AG08395 (cell line): ENCODE data around the gene PRDM16.

ENCODE experiments used
- DNase-seq: peaks from one replicate; pipeline ENCODE4 v3.0.0; 2012; ENCODE audit warnings: mixed read lengths, low spot score

The PRDM16 gene

DNA sequence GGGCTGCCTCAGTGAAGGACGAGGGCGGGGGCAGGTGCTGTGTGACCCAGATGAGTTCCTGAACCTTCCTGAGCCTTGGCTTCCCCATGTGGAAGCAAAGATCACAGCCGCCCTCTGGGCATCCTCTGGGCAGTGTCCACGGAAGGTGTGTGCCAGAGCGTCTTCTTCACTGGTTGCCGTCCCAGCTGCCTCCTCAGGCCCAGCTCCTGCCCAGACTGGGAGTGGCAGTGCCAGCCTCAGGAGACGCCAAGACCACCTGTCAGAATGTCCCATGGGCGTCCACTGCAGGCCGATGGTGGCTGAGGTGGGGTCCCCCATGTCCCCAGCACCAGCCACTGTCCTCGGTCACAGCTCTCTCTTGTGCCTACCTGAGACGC lies 395.6 kb downstream of the PRDM16 start:
- DNase-seq: no peak

DNA sequence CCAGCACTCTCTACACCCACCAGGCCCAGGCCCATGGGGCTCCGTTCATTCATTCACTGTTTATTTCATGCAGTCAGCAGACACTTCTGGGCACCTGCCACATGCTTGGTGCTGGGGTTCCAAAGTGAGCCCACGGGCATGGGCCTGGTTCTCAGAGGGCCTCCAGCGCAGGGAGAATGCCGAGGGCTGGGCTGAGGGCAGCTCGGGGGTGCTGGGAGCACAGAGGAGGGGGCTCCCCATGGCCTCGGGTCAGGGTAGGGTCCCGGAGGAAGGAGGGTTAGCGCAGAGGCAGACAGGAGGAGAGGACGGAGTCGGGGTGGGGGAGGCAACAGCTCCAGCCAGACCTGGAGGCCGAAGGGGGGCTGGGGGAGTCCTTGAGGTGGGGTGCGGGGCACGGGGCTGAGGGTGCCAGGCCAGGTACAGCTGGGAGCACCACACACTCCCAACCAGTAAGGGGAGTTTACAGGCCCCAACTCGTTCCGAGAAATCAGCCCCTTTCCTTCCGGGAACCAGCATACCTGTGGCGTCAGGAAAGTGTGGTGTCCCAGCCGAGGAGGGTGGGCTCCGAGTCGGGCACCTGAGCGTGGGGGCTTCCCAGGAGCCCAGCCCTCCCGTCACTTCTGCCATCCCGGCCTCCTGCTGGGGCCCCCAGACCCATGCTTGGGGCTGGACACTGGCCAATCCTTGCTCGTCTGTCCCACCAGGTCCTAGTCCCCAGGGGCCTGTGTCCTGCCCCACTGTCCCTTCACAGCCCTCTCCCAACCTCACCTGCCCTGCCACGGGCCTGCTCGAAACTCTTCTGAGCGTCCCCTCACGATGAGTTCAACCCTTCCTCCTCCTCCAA lies 396.3 kb downstream of the PRDM16 start:
- no peak for DNase-seq

GRCh38 chr1:3465935-3466321 lies 396.9 kb downstream of the PRDM16 start:
- DNase-seq: no peak

DNA sequence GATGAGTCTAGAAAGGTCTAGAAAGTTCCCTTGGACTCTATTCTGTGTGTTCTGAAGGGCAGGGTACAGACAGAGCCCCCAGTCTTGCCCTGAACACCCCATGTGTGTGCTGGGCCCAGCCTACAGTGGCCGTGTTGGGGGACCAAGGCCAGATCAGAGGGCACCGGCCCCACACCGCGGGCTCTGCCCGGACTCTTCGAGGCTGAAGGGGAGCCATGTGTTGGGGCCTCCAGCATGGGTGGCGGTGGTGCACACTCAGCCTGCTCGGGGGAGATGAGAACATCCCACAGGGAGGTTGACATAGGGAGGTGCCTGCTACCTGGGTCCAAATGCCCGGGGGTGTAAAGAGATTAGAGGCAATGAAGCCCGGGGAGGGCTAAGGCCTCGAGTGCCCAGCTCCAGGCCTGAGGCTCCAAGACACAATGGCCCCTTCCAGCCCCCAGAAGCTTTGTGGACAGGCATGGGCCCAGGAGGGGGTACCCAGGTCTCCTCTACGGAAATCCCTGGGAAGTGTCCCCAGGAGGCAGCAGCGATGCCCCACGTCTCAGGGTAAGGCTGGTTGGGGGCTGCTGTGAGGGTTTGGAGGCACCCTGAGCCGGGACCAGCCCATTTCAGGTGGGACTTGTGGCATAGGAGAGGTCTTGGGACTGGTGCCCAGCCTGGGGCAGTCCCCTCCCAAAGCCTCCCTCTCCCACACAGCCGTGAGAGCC lies 397.5 kb downstream of the PRDM16 start:
- no peak for DNase-seq

DNA sequence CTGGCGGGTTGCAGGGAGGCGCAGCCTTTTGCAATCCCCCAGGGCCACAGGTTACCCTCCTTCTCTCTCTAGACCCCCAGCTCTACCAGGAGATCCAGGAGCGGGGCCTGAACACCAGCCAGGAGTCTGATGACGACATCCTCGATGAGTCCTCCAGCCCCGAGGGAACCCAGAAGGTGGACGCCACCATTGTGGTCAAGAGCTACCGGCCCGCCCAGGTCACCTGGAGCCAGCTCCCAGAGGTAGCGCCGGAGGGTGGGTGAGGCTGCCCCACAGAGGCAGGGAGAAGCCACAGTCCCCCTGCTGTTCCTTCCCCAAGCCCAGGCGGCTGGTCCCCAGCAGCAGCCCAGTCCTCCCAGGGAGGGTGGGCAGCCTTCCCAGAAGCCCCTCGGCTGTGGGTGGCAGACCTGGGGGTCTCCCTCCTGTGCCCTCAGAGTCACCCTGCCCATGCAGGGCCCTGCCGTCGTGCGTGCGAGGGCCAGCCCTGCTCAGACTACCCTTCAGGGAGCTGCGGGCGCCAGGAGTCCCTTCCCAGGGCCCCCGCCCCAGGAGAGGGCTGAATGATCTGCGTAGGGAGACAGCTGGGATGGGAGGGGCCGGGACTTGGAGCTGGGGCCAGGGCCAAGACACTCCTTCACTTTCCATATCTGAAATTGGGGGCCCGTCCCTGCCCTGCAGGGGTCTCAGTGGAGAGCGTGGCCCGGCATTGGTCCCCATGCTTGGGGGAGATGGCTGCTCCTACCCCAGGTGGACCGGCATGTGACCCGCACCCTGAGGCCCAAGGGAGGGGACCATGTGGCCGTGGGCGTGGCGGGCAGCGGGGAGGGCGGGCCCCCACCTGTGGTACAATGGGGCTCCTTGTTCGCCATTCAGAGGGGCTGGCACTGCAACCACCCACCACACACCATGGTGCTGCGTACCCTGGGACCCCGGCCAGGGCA lies 398.4 kb downstream of the PRDM16 start:
- no peak for DNase-seq

DNA sequence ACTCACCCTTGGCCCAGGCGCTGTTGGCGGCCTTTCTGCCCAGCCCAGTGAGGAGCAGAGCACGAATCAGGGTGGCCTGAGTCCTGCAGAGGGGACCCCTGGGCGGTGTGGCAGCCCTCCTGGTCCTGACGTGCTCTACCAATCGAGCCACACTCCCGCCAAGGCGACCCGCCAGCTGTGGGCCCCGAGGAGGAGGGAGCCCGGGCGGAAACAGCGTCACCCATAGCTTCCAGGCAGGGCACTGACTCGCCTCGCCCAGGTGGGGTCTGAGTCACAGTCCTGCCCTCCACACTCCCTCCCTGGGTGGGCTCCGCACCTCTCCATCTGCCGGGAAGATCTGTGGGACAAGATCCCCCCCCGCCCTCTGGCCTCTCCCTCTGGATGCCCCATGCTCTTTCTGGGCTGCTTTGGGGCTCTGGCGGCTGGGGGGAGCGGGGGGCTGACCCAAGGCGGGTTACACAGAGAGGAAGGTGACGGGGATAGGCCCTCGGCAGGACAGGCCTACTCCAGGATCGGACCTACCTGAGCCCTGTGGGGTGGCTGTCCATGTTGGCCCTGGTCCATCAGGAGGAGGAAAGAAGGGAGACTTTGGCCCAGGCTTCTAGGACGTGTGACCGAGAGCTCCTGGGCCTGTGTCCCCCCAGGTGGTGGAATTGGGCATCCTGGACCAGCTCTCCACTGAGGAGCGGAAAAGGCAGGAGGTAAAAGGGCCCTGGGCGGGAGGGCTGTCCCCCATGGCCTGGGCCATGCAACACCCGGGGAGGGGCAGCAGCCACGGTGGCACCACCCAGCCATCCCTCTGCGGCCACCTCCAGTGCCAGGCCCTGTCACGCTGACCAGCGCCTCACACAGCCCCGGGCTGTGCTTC lies 399.5 kb downstream of the PRDM16 start:
- DNase-seq: no peak

DNA sequence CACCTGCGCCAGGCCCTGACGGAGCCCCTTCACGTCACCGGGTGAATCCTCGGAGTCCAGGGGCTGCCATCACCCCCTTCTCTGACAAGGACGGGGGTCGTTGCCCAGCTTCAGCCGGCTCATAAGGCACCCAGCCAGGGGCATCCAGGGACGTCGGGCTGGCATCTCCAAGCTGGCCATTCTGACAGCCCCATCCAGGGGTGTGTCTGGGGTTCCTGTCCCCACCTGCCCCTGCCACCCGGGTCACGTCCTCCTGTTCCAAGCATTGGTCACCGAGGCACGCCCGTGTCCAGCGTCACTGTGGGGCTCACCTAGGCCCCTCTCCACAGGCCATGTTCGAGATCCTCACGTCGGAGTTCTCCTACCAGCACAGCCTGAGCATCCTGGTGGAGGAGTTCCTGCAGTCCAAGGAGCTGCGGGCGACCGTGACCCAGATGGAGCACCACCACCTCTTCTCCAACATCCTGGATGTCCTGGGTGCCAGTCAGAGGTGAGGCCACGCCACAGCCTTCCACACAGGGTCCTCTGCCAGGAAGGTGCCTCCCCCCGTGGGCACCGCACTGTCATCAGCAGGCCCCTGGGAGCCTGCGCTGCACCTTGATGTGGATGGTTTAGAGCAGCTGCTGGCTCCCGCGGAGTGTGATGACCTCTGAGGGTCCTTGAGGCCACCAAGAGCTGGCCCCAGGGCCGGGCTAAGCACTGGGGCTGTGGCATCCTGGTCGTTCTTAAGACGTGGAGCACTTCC lies 400.3 kb downstream of the PRDM16 start:
- no peak for DNase-seq

GRCh38 chr1:3469849-3470649 lies 401.0 kb downstream of the PRDM16 start:
- no peak for DNase-seq

GRCh38 chr1:3470650-3471355 lies 401.8 kb downstream of the PRDM16 start:
- no peak for DNase-seq

- peak; percentile 46 for DNase-seq
Observed at GRCh38 chr1:3471356-3472087, 402.5 kb downstream of the PRDM16 start.

DNA sequence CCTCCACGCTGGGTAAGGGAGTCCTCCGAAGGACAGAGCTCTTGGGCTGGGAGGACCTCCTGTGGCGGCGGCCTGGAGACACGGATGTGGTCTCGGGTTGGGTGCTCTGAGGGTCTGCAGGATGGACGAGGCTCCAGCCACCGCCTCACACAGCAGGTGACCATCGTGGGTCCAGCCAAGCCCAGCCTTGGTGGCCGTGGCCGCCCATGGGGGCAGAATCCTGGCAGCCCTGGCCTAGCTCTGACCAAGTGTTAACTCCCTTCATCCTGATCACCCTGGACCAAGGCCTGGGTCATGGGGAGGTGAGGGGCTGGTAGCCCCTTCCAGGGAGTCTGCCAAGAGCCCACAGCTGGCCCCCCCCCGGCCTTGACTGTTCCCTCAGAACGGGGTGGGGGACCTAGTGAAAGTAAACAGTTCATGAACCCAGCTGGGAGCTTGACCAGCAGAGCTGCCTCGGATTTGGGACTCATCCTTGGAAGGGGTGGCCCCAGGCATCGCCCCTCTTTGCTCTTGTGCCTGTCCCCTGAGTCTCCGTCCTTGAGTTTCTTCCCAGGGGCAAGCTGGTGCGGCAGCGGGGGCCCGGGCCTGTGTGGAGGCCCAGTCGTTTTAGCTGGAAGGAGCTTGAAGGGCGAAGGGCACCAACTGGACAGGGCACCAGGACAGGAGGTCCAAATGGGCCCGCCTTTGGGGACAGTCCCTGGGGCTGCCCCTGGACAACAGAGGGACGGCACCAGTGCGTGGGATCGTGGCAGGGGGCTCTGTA lies 403.3 kb downstream of the PRDM16 start:
- no peak for DNase-seq

GRCh38 chr1:3472906-3473305 lies 403.9 kb downstream of the PRDM16 start:
- no peak for DNase-seq

DNA sequence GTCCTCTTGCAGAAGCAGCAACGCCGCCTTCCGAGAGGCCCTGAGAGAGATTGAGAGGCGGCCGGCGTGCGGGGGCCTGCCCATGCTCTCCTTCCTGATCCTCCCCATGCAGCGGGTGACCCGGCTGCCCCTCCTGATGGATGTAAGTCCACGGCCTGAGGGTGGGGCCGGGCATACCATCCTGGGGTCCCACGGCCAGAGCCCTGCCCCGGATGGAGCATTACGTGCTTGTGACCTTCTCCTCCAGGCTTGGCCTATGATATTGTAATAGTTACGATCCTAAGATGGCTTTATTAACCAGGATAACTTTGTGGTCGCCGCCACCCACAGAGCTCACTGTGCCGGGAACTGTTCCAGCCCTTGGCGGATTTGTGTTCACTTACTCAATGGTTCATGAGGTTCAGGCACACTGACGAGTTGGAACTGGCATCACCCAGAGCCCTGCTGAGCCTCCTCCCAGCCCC lies 404.4 kb downstream of the PRDM16 start:
- DNase-seq: peak; percentile 90

- DNase-seq: no peak
Observed at GRCh38 chr1:3474016-3474415, 405.0 kb downstream of the PRDM16 start.

GRCh38 chr1:3474421-3474820 lies 405.4 kb downstream of the PRDM16 start:
- no peak for DNase-seq

GRCh38 chr1:3475839-3476573 lies 407.0 kb downstream of the PRDM16 start:
- DNase-seq: no peak

DNA sequence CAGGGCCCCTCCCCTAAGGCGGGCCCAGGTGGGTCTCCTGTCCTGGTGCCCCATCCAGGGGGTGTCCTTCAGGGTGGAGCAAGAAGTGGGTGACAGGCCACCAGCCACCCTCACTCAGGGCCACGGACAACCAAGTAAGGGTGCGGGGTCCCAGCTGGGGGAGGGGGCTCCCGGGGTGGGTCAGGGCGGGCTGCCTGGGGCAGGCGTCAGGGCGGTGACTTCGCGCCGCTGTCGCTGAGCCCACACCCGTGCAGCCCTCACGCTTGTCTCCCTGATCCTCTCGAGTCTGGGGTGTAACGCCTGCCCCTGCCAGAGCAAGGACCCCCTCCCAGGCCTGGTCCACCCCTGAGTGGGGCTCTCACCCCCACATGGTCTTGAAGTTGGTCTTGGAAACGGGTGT lies 407.7 kb downstream of the PRDM16 start:
- DNase-seq: no peak
